ENCODE results near the gene PACRG.
"Not testable (repeated sequence)": the region's sequence is repeated elsewhere in the genome, so short reads cannot be mapped to it uniquely, and the experiment has no call there.

PACRG gene

DNA sequence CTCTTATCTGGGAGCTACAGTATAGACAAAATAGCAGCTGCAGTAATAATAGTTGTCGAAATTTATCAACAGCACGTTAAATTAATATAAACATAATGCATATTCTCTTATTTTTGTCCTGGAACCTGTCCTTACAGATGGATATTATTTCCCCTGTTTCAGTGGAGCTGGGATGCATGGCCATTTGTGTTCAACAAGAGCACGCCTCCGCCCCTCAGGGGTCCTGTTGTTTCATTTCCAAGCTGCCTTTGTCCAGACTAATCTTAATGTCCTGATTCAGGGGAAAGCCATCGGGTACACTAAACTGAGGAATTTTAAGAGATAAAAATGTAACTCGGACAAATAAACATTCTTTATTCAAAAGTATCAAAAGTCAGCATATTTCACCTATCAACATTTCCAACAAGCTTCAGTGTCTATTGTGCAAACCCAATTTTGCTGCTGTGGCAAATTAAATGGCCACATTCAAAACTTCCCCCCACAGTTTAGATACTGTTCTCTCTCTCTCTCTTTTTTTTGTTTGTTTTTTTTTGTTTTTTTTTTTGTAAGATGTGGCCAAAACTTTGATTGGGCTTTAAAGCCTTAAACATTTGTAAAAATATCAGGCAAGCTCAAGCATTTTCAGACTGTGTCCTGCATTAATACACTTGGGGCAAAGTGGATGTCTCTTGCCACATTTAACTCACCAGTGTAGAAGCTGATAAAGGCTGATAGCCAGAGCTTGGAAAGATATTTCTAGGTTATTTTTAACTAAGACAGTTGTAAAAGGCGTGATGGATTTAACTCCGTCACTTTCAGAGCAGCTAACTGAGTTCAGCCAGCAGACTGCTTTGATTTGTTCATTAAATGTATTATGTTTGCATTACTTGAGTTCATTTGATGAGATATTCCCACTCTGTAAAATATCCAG, 574.2 kb downstream of the PACRG start:
- no peak for DNase-seq

DNA sequence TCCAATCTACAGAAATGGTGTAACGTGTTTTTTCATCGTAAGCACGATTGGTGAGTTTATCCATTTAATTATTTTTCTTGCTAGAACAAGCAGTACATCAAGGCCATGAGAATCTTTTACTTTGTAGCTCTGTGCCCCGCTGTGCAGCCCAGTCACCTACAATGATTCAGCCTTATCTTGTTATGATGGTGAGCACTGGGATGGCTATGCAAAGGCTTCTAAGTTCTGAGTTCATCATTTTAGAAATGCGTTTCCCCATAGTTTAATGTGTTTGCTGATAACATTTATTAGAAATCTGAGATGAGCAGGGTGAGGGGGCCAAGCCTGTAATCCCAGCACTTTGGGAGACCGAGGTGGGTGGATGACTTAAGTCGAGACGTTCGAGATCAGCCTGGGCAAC, 575.0 kb downstream of the PACRG start:
- DNase-seq, result no peak

DNA sequence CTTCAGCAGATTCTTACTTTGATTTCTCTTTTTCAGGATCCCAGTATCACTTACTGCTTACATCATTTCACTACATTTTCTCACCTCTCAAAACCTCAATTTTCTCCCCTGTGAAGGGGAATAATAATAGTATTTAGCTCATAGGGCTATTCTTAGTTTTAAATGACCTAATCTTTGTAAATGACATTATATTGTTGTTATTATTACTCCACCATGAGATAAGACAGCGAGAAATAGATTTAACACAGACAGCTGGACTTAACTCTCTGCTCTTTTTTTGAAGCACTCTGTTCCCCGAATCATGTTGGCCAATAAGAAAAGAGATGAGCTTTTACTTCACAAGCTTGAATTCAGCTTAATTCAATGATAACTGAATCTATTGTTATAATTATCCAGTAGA, 578.2 kb downstream of the PACRG start:
- no peak for DNase-seq

- DNase-seq, result no peak
These were observed 581.1 kb downstream of the PACRG start for GRCh38 chr6:163308629-163309440.

DNA sequence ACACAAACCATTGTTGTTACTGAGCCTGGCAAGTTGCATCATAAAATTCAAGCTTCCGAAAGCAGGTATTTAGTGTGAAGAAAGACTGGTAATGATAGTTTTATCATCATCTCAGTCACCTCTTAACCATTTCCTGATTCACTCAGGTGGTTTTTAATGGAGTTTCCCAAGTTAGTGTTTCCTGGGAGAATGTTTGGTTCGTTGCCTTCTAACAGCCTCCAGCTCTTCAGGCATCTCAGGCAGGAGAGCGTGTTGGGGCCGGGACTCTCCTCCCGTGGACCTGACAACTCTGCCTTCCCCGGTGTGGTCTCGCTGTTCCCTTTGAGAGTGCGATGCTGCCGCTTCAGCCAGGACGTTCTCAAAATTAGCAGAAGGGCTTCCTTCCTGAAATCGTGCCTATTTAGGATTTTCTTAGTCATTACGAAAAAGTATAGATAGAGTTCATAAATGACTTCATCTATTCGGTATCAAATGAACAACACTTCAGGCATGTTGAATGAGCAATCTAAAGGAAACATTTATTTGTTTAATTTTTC, 581.8 kb downstream of the PACRG start:
- DNase-seq, result no peak

GRCh38 chr6:163310096-163310972, 582.6 kb downstream of the PACRG start:
- DNase-seq, result no peak

DNA sequence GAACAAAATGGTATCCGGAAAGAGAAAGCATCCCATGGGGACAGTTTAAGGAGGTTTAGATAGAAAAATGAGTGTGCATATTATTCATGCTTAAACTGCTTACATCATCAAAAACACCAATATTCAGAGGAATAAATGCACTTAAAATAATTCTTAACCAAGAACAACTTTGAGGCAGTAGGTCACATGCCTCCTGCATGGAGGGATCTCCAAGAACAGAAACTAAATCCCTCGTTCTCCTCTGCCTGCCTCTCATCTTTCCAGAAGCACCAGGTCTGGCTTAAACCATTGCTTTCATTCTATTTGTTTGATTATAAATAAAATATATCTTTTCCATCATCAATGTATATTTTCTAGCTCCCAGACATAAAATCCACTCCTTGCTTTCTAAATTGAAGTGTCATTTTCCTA, 583.2 kb downstream of the PACRG start:
- no peak for DNase-seq

GRCh38 chr6:163311830-163312229, 584.1 kb downstream of the PACRG start:
- DNase-seq, result no peak

- DNase-seq, result no peak
These were observed 585.8 kb downstream of the PACRG start for GRCh38 chr6:163313566-163313965.

DNA sequence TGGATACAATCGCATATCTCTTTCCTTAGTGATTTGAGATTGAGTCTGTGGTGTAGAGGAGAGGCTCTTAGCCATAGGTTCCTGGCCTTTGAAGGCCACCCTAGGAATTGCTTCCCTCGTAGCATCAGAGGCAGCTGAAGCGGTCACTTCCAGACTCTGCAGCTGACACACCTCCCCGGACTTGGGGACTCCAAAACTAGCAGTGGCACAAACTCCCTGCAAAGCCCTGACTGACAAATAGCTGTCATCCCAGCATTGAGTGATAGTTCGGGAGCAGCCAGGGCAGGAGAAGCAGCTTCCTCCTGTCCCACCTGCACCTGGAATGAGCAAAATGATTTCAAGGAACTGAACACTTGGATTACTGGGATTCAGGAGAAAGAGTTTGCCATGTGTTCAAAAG, 586.2 kb downstream of the PACRG start:
- no peak for DNase-seq

GRCh38 chr6:163314791-163315470, 587.2 kb downstream of the PACRG start:
- no peak for DNase-seq

DNA sequence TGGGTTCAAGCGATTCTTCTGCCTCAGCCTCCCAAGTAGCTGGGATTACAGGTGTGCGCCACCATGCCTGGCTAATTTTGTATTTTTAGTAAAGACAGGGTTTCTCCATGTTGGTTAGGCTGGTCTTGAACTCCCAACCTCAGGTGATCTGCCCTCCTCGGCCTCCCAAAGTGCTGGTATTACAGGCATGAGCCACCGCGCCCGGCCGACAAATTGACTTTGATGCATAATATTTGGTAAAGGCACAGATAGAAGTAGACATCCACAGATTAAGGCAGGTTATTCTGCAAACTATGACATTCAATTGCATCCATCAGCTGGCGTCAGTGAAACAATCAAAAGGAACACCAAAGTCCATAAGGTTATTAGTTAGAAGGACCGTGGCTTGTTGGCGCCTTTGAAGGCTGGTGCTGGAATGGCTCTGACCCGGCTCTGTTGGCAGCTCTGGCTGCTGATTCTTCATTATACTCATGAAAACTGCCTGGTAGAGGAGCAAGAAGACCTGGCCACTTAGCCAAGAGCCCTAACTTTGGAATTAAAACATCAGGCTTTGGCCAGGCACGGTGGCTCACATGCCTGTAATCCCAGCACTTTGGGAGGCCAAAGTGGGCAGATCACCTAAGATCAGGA, 589.2 kb downstream of the PACRG start:
- not testable (repeated sequence) for DNase-seq

DNA sequence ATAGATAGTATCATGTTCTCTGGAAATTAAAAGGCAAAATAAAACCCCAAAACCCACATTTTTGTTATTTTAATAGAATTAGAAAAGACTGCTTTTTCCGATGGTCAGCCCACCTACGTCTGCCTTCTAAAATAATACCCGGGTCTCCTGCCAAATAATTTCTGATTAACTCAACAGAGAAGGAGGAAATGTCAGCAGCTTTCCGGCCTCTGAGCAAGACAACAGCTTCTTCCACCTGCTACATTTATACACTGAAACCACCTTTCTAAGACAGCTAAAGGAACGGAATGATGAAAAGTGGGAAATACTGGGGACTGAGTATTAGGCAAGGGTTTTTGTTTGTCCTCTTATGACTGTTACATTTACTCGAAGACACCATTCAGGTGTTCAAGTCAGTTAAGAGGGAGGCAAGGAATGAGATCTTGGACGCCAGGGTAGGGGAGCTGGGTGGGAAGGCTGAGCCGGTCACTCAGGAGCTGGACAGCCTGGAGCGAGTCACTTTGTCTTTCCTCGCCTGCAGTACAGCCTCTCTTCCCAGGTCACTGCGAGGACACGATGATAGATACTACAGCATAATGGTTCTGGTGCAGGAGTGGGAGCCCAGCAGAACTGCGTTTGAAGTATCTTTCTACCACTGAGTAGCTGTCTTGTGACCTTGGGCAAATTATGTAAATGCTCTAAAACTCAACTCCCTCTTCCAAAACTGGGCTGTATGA, 590.5 kb downstream of the PACRG start:
- DNase-seq, result no peak

DNA sequence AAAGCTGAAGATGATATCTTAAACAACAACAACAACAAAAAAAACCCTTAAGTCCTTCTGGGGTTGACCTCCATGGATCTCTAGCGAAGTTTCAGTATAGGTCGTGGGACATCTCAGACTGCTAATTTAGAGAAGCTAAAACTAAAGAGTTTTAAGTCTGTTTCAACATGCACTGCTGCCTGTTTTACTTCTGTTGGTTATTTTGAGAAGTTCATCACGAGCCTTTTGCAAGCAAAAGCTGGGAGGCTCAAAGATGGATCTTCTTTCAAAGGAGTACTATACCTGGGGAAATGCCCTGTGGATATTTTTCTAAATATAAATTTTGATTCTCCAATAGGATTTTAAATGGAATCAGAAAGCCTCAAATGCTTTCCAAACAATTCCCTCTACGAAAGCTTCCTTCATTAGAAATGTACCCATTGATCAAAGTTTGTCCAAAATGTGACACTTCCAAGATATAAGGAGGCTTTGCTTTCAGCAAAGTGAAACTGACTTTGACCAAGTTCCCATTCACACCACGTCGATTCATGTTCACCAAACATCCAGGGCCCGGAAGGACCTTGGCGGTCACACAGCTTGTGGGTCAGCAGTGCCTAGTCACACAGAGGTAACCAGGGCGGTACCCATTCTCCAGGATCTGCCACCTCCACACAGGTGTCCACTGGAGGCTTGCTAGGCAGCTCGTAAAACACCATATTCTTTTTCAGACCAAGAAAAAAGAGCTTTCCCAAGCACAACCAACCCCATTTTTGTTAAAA, 592.0 kb downstream of the PACRG start:
- DNase-seq, result no peak

- DNase-seq, result no peak
These were observed 592.6 kb downstream of the PACRG start for GRCh38 chr6:163320402-163320801.

DNA sequence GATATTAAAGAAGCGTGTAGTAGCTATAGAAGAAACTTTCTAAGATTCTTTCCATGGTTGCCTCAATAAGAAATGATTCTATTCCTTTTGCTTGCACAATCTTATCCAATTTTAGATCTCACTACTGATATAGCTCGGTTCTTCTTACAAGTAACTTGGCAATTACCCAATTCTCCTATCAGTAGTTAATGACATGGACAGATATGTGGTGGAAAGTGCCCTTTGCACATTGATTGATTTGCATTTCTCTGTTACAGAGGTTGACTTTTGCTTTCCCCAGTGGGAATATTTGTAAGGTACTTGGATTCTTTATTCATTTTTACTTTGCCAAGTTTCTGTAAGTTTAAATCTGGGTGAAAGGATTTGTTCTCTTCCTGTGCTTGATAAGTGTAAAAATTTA, 593.0 kb downstream of the PACRG start:
- DNase-seq, result no peak

GRCh38 chr6:163321717-163322116, 593.9 kb downstream of the PACRG start:
- no peak for DNase-seq

- no peak for DNase-seq
These were observed 595.5 kb downstream of the PACRG start for GRCh38 chr6:163323274-163323673.

DNA sequence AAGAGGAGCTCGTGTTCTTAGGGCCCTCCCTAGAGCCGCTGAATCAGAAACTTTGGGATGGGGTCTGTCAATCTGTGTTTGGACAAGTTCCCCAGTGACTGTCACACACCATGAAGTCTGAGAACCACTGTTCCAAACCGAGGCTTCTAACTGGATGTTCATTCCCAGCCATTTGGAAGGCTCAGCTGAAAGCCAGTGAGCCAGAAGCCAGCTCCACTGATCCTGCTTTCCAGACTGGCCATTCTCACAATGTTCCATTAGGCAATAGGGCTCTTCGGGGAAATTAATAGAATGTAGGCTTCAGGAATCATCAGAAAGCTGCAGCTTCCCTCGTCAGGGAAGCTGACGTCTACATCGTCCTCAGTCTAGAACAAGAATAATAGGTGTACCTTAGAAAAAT, 595.9 kb downstream of the PACRG start:
- DNase-seq, result no peak

DNA sequence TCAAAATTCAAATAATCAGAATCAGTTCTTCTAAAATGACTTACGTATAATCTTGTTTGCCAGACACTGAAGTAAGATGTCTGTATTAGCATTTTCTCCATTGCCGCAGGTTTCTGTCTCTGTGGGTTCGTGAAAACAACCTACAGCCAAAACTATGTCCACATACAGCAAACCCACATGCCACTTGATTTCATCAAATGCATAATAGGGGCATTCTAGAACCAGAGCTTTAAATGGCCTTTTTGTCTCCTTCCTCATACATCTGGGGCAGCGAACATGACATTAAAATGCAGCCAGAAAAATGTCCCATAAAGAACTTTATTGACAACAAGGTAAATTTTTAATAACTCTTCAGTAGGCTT, 596.5 kb downstream of the PACRG start:
- no peak for DNase-seq

All from CD4-positive, alpha-beta T cell treated with Interleukin-4 for 4 hours (primary cell).